Putamen (tissue), 1 donor: Measurements from ENCODE around the gene TMEM250.

Experiments
- DNase-seq: peaks from one replicate; pipeline ENCODE4 v3.0.0-alpha.2; 2016; ENCODE audit warnings: low spot score

Gene TMEM250

GRCh38 chr9:136147890-136148714 lies 29.4 kb upstream of the TMEM250 start:
- no peak for DNase-seq

- DNase-seq: no peak
These were observed 28.6 kb upstream of the TMEM250 start for GRCh38 chr9:136147038-136147889.

- DNase-seq: no peak
These were observed 27.7 kb upstream of the TMEM250 start for GRCh38 chr9:136146126-136147037.

GRCh38 chr9:136145580-136145979 lies 26.9 kb upstream of the TMEM250 start:
- DNase-seq: no peak

GRCh38 chr9:136144450-136144849 lies 25.8 kb upstream of the TMEM250 start:
- DNase-seq: no peak

- DNase-seq: no peak
These were observed 24.7 kb upstream of the TMEM250 start for GRCh38 chr9:136143215-136144001.

- DNase-seq: no peak
These were observed 24.2 kb upstream of the TMEM250 start for GRCh38 chr9:136142859-136143214.

- DNase-seq: no peak
These were observed 23.7 kb upstream of the TMEM250 start for GRCh38 chr9:136142414-136142796.

- DNase-seq: no peak
These were observed 23.2 kb upstream of the TMEM250 start for GRCh38 chr9:136141682-136142413.

GRCh38 chr9:136140966-136141365 lies 22.3 kb upstream of the TMEM250 start:
- no peak for DNase-seq

GRCh38 chr9:136140046-136140445 lies 21.4 kb upstream of the TMEM250 start:
- DNase-seq: no peak

- no peak for DNase-seq
These were observed 19.9 kb upstream of the TMEM250 start for GRCh38 chr9:136138566-136138965.

GRCh38 chr9:136137321-136138265 lies 18.9 kb upstream of the TMEM250 start:
- DNase-seq: no peak

- no peak for DNase-seq
These were observed 17.7 kb upstream of the TMEM250 start for GRCh38 chr9:136136127-136136925.

- no peak for DNase-seq
These were observed 16.9 kb upstream of the TMEM250 start for GRCh38 chr9:136135326-136136126.

- DNase-seq: no peak
These were observed 15.3 kb upstream of the TMEM250 start for GRCh38 chr9:136133959-136134484.

GRCh38 chr9:136133191-136133958 lies 14.7 kb upstream of the TMEM250 start:
- DNase-seq: no peak
